Stomach smooth muscle (tissue), 2 donors: ENCODE data around the gene HNRNPF.

ENCODE experiments used
- H3K27ac ChIP-seq: one replicate; pipeline ENCODE4 v1.7.0; 2013; ENCODE audit warnings: mild to moderate bottlenecking, low read length, inconsistent platforms
- H3K27me3 ChIP-seq, 2 donors: one replicate each; pipeline ENCODE4 v1.7.0; 2013; ENCODE audit warnings: low read length in 2 of 2; ENCODE audit not compliant: insufficient read depth in 2 of 2, control insufficient read depth in 1 of 2
- H3K36me3 ChIP-seq, 2 donors: one replicate each; pipeline ENCODE4 v1.7.0; 2013; ENCODE audit warnings: low read length in 2 of 2; ENCODE audit not compliant: control insufficient read depth in 2 of 2, insufficient read depth in 2 of 2
- H3K4me1 ChIP-seq: one replicate; pipeline ENCODE4 v1.7.0; 2013; ENCODE audit warnings: low read length; ENCODE audit not compliant: control insufficient read depth, insufficient read depth
- H3K4me3 ChIP-seq, 2 donors: one replicate each; pipeline ENCODE4 v1.7.0; 2013; ENCODE audit warnings: low read length in 2 of 2
- H3K9ac ChIP-seq, 2 donors: one replicate each; pipeline ENCODE4 v1.7.0; 2013; ENCODE audit warnings: low read length in 2 of 2, mild to moderate bottlenecking in 1 of 2
- H3K9me3 ChIP-seq, 2 donors: one replicate each; pipeline ENCODE4 v1.7.0; 2013; ENCODE audit warnings: low read length in 2 of 2; ENCODE audit not compliant: control insufficient read depth in 2 of 2
- donor health status: healthy.
- donor health status: Pancreatic carcinoma.

The HNRNPF gene

DNA sequence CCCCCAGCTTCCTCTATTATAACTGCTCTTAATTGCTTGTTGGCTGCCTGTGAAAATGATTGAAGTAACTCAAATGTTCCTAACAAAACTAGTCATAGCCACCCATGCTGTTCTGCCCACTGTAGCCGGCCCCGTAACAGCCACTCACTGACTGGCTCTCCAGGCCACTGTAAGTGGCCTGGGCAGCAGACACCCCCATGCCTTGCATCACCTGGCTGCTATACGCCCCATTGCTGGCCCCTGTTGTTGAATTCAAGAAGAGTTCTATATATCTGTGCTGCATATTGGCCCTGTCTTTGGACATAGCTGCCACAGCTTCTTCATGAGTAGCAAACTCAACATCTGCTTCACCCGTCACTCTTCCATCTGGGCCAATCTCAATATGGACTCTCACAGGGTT is 22.4 kb downstream of the HNRNPF start:
- no peak overlapping the region for H3K4me3 ChIP-seq
- H3K9me3 ChIP-seq: no peaks in the 10 kb centered on the region
- H3K4me1 ChIP-seq: peaks cover 3% of the 10 kb centered on the region
- no peak overlapping the region for H3K9ac ChIP-seq
- H3K27ac ChIP-seq: no peak overlapping the region
- no peaks in the 10 kb centered on the region for H3K27me3 ChIP-seq
- H3K36me3 ChIP-seq: peaks cover 37 to 38% of the 10 kb centered on the region in 2 donors

DNA sequence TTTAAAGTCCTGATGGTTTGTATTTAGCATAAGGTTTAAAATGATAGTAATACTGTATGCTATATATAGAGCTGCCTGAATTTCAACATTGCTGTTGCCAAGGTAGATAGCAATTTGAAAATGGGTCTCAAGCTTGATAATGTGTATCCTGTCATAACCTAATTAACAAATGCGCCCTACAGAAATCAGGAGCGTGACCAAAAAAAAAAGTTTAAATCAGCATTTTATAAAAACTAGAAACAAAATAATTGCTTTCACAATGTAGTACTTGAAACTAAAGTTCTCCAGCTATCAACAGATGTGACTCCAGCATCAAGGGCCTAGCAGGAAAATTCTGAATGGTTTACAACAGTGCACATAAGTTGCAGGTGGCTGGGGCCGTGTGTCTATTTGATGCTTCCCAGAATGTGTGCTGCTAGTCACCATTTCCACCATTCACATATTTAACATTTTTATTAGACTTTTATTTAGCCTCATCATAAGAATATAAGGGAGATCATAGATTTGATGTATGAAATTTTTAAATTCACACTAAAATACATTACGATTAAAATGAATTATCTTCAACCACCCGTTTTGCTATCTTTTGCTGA is 23.5 kb downstream of the HNRNPF start:
- Histone ChIP-seq H3K9me3 (no peaks in the 10 kb centered on the region), H3K36me3 (peaks cover 31 to 33% of the 10 kb centered on the region in 2 donors), H3K4me1 (no peaks in the 10 kb centered on the region), H3K9ac (no peak overlapping the region), H3K27ac (no peak overlapping the region), H3K4me3 (no peak overlapping the region), H3K27me3 (no peaks in the 10 kb centered on the region)

DNA sequence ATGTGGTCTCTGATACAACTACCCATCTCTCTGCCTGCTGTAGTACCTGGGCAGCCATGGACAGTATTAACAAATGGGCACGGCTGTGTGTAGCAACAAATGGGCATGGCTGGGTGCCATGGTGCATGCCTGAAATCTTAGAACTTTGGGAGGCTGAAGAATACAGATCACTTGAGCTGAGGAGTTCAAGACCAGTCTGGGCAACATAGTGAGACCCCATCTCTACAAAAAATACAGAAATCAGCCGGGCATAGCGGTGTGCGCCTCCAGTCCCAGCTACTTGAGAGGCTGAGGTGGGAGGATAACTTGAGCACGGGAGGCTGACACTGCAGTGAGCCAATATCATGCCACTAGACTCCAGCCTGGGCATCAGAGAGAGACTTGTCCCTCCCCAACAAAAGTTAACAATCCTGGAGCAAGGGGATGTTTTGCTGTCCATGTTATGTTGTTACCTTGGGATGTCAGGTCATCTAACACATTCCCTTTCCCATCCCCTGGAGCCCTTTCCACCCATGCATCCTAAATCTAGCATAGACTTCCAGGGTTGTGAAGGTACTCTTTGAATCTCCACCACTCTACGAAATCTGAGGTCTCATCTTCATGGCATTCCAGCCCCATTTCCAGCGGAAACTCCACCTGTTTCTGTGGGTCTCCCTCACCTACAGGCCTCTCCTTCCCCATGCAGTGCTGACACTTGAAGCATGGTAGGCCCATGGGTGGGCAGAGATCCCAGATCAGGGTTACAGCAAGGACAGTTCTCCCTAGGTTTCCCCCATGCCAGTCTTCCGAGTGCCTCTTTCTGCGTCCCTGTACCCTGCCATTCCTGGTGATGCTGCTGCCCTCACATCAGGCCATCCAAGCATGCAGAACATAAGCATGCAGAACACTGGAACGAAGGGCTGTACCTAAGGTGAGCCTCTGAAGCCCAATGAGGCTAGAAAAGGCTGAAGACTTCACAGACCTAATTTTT is 24.4 kb downstream of the HNRNPF start:
- H3K36me3 ChIP-seq: peaks cover 24 to 26% of the 10 kb centered on the region in 2 donors
- no peaks in the 10 kb centered on the region for H3K27me3 ChIP-seq

DNA sequence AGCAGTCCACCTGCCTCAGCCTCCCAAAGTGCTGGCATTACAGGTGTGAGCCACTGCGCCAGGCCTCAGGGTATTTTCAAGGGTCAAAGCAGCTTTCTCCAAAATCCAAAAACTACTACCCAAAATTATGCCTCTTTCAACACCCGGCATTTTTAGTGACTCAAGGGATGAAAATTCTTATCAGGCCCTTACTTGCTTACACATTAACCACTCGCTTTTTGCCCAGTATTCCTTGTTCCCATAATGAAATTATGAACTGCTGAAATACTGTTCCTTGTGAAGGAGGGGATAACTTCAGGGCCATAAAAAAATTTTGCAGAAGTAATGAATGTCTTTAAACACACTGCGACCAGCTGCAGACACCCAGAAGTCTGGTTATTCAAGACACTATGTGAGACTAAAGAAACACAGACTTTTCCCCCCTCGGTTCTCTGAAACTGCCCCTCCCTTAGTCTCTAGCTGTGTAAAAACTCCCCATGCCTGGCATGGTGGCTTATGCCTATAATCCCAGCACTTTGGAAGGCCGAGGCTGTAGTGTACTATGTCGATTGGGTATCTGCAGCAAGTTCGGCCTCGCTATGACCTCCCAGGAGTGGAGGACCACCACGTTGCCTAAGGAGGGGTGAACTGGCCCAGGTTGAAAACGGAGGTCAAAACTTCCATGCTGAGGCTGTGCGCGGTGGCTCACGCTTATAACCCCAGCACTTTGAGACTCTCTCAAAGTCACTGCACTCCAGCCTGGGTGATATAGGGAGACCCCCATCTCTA is 25.6 kb downstream of the HNRNPF start:
- H3K27ac ChIP-seq: no peak overlapping the region
- no peaks in the 10 kb centered on the region for H3K9me3 ChIP-seq
- no peaks in the 10 kb centered on the region for H3K4me1 ChIP-seq
- H3K27me3 ChIP-seq: no peaks in the 10 kb centered on the region
- no peak overlapping the region for H3K4me3 ChIP-seq
- H3K36me3 ChIP-seq: peaks cover 21 to 22% of the 10 kb centered on the region in 2 donors
- H3K9ac ChIP-seq: no peak overlapping the region

More for the DNA sequence above, 24.4 kb downstream of the HNRNPF start:
- H3K4me3 ChIP-seq: no peak overlapping the region
- no peak overlapping the region for H3K9ac ChIP-seq
- H3K27ac ChIP-seq: no peak overlapping the region
- no peaks in the 10 kb centered on the region for H3K4me1 ChIP-seq
- no peaks in the 10 kb centered on the region for H3K9me3 ChIP-seq

DNA sequence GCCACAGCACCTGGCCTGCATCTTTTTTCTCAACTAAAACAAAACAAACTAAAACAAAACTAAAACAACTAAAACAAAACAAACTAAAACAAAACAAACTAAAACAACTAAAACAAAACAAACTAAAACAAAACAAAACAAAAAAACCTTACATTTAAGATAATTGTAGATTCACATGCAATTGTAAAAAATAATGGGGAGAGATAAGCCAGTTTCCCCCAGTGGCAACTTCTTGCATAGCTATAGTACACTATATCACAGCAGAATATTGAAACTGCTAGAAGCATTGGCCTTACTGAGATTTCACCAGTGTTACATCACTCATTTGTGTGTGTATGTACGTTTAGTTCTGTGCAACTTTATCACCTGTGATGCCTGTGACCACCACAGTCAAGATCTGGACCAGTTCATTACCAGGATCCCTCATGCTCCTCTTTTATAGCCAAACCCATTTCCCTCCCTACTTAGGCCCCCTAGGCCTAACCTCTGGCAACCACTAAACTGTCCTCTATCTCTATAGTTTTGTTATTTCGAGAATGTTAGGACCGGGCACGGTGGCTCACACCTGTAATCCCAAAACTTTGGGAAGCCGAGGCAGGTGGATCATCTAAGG is 28.3 kb downstream of the HNRNPF start:
- no peaks in the 10 kb centered on the region for H3K27me3 ChIP-seq
- no peak overlapping the region for H3K27ac ChIP-seq
- H3K4me1 ChIP-seq: no peaks in the 10 kb centered on the region
- H3K9ac ChIP-seq: no peak overlapping the region
- no peak overlapping the region for H3K4me3 ChIP-seq
- peaks cover 0 to 4% of the 10 kb centered on the region in 2 donors for H3K36me3 ChIP-seq
- no peaks in the 10 kb centered on the region for H3K9me3 ChIP-seq

DNA sequence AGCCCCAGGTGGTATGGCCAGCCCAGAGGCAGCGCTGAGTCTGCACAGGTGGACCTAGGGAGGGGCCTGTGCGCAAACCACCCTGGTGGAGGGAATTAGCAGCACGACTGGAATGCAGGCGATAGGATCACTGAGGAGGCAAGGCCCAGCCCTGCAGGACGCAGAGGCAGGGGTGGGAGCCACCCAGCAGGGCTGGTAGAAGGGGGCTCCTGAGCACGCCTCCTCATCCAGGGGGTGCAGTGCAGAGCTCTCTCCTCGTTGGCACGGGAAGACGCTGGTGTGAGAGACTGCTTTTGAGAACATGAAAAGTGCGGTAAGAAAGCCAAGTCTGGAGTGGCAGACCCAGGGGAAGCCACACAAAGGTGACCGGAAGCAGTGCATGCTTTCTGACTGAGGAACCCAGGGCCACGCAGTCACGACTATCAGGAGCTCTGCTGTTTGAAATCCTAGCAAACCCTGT is 31.5 kb downstream of the HNRNPF start:
- no peaks in the 10 kb centered on the region for H3K4me1 ChIP-seq
- no peaks in the 10 kb centered on the region for H3K9me3 ChIP-seq
- H3K27me3 ChIP-seq: no peaks in the 10 kb centered on the region
- H3K27ac ChIP-seq: no peak overlapping the region
- no peaks in the 10 kb centered on the region for H3K36me3 ChIP-seq
- H3K9ac ChIP-seq: no peak overlapping the region
- no peak overlapping the region for H3K4me3 ChIP-seq

DNA sequence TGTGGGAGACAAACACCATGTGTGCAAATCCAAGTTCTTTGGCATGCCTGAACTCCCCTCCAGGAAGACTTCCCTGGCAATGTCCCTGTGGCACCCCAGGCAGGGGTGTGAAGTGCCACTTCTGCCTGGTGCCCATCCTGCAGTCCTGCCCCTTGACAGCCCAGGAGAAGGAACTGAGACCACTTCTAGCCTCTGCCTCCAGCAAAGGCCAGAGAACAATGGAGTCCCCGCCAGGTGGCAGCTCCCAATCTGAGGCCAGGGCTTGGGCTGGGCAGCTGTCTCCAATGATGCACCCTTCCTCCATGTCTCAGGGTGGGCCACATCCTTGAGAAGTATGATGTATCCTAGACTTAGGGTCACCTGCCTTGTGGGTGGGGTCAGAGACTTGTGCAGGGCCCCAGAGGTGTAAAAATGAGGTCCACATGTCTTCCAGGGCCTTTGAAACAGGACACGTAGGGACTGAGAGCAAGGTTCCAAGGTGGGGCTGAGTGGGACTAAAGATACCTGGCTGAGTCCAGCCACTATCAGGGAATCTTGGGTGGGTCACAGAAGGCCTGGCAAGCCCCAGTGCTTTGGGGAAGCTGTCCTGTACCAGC is 32.1 kb downstream of the HNRNPF start:
- Histone ChIP-seq H3K9ac (no peak overlapping the region), H3K4me1 (no peaks in the 10 kb centered on the region), H3K27ac (no peak overlapping the region), H3K36me3 (no peaks in the 10 kb centered on the region), H3K27me3 (no peaks in the 10 kb centered on the region), H3K9me3 (no peaks in the 10 kb centered on the region), H3K4me3 (no peak overlapping the region)

DNA sequence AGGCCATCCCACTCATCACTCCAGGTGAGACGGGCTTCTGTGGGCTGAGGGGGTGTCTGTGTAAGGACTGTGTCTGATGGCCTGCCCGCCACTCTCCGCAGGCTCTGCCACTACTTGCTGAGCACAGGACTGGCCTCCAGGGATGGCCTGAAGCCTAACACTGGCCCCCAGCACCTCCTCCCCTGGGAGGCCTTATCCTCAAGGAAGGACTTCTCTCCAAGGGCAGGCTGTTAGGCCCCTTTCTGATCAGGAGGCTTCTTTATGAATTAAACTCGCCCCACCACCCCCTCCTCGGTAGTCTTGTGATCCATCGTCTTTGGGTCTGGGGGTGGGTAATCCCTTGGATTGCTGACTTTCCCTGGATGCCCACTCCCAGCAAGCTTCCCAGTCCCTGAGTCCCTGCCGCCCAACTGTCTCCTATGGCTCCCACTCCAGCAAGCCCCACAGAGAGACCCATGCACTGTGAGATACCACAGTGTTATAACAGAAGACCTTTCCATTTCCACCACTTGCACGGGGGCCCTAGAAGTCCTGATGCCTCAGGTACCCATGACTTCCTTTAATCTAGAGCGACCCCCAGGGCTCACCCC is 32.8 kb downstream of the HNRNPF start:
- H3K27ac ChIP-seq: no peak overlapping the region
- no peak overlapping the region for H3K4me3 ChIP-seq
- H3K9me3 ChIP-seq: no peaks in the 10 kb centered on the region
- H3K36me3 ChIP-seq: no peaks in the 10 kb centered on the region
- H3K9ac ChIP-seq: no peak overlapping the region
- H3K4me1 ChIP-seq: no peaks in the 10 kb centered on the region
- no peaks in the 10 kb centered on the region for H3K27me3 ChIP-seq

DNA sequence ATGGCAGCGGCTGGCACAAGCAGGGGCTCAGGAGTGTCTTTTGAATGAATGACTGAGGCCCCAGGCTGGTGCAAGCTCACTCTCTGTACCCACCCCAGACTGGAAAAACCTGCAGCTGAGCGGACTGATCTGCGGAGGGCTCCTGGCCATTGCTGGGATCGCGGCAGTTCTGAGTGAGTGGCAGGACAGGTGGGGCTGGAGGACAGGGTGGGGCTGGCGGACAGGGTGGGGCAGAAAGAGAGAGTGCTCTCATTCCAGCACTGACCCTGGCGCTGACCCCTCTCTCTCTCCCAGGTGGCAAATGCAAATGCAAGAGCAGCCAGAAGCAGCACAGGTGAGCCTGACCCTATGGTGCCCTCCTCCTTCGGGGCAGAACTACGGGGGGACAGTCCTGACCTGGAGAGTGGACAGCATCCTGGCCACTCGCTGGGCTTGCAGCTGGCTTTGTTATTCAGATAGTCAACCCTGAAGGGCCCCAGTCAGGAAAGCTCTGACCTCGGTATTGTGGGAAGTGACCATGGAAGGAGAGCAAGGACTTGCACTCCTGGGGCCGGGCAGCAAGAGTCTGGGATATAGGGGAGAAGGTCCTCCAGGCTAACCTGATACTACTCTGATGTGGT is 33.5 kb downstream of the HNRNPF start:
- Histone ChIP-seq H3K27ac (no peak overlapping the region), H3K4me1 (no peaks in the 10 kb centered on the region), H3K36me3 (no peaks in the 10 kb centered on the region), H3K4me3 (no peak overlapping the region), H3K9ac (no peak overlapping the region), H3K9me3 (no peaks in the 10 kb centered on the region), H3K27me3 (no peaks in the 10 kb centered on the region)
